GM19324 (cell line): Measurements from ENCODE around the gene CUX1.
"Not testable (repeated sequence)": the region's sequence is repeated elsewhere in the genome, so short reads cannot be mapped to it uniquely, and the experiment has no call there.

Experiments used
- ATAC-seq: cut with Tn5 transposase; IDR thresholded peaks from one replicate; pipeline ENCODE4 v1.9.1; 2021; ENCODE audit warnings: mild to moderate bottlenecking, moderate library complexity; ENCODE audit not compliant: unreplicated experiment, low FRiP score

CUX1 gene

GRCh38 chr7:102115181-102115580 is 297.8 kb downstream of the CUX1 start:
- no peak for ATAC-seq

GRCh38 chr7:102115931-102116330 is 298.5 kb downstream of the CUX1 start:
- ATAC-seq: no peak

GRCh38 chr7:102117743-102118142 is 300.3 kb downstream of the CUX1 start:
- no peak for ATAC-seq

GRCh38 chr7:102119213-102119651 is 301.8 kb downstream of the CUX1 start:
- ATAC-seq: no peak

GRCh38 chr7:102119925-102120324 is 302.5 kb downstream of the CUX1 start:
- ATAC-seq: no peak

GRCh38 chr7:102120666-102121195 is 303.3 kb downstream of the CUX1 start:
- ATAC-seq: no peak

DNA sequence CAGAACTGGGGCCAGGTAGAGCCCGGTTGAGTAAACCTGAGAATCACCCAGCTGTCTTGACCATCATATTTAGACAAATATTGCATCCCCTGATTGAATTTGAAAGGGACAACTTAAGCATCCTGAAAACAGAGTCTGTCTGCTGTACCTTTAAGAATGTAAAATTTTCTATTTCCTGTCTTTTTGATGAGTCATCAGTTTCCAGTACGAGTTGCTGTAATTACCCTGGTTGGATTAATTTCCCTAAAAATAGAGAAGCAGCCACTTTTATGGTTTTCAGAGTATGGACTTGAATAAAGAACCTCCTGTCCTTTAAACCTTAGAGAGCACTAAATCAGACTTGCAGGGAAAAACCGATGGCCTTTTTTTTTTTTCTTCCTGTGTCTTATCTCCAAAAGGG is 304.6 kb downstream of the CUX1 start:
- no peak for ATAC-seq

DNA sequence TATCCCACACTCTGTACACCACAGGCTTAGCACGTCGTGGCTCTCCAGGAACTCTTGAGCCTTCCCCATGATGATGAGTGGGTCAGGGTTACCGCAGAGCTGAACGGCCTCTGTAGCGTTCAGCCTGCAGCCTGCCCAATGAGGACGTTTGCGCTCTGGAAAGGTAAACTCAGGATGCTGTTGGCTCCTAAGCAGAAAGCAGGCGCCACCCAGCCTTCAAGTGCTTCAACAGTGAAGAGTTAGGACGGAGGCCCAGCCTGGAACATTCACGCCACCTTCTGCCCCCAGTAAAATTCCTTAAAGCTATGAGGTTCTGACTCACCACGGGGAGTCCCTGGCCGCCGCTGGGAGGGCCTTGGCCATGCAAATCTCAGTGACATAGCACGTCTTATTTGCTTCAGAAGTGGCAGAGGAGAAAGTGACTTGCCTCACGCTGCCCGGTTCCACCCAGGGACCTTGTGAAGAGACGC is 307.7 kb downstream of the CUX1 start:
- no peak for ATAC-seq

DNA sequence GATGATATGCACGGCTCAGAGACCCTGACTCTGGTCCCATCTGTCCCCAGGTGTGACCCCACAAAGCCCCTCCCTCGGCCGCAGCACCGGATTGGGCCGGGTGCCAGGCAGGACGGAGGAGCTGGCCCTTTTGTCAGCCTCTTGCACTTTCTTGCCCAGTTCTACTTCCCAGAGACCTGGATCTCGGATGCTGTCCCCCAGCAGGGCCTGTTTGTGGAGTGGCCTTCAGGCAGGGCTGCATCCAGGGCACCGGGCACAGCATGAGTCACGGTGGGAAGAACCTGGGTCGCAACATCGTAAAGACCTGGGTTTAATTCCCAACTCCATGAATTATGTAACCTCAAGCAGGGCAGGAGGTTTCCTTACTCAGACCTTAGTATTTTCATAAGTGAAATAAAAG is 310.9 kb downstream of the CUX1 start:
- no peak for ATAC-seq

DNA sequence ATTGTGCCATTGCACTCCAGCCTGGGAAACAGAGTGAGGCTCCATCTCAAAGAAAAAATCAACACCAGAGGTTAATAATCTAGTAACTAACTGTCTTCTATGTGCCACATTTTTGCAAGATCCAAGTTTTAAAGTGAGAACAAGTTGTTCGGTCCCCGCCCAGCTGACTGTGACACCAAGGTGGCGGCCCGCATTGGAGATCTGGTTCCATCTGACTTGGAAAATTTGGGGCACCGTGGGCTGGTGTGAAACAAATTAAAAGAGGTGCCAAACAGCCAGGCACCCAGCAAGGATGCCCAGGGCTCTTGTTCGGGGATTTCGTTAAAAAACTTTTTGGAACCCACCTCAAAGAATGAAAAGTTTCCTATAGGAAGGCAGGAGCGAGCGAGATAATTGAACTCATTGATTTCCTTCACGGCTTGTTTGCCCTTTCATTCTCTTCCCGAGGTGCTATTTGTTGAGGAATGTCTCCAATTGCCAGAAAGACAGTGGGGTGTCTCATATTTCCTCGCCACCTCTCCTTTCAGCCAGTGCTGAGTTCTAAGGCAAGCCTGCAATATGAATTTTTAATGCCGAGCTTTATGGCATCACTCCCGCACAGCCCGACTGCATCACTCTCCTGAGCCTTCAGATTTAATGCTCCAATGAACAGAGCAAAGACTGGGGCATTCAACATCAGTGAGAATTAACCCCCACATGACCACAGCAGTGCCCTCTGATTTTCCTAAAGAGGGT is 312.4 kb downstream of the CUX1 start:
- no peak for ATAC-seq

DNA sequence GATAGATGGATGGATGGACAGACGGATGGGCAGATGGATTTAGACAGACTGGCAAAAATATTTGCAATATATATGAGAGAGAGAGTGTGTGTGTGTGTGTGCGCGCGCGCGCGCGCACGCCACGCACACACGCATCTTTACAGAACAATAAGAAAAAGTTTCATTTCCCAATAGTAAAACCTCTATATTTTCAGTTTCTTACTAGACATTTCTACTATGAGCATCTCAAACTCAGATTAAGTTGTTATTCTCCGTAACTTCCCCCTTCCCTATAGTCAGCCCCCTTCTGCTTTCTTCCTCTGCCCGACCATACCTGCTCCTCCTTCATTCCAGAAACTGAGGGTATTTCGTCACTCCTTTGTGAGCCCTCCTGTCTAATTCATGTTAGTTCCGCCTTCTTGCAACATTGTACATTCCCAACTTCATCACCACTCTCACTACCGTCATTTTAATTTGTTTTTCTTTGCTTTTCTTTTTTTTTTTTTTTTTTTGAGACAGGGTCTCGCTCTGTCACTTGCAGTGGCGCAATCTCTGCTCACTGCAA is 314.9 kb downstream of the CUX1 start:
- no peak for ATAC-seq

DNA sequence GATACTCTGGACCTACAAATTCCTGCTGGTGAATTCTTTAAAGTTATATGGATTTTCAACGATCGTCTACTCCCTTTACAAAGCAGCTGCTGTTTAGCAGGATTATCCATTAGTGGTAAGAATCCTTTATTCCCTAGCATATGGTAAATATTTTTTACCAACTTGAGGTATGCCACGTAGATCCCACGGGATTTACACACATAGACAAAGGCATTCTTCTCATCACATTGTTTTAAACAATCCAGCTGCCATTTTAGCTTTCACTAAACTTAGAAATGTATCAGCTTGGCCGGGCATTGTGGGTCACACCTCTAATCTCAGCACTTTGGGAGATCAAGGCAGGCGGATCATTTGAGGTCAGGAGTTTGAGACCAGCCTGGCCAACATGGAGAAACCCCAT is 321.2 kb downstream of the CUX1 start:
- no peak for ATAC-seq

GRCh38 chr7:102140952-102141370 is 323.5 kb downstream of the CUX1 start:
- ATAC-seq: no peak

- ATAC-seq: not testable (repeated sequence)
Measured at GRCh38 chr7:102142433-102142832, 325.0 kb downstream of the CUX1 start.

- ATAC-seq: no peak
Measured at GRCh38 chr7:102146122-102146521, 328.7 kb downstream of the CUX1 start.

DNA sequence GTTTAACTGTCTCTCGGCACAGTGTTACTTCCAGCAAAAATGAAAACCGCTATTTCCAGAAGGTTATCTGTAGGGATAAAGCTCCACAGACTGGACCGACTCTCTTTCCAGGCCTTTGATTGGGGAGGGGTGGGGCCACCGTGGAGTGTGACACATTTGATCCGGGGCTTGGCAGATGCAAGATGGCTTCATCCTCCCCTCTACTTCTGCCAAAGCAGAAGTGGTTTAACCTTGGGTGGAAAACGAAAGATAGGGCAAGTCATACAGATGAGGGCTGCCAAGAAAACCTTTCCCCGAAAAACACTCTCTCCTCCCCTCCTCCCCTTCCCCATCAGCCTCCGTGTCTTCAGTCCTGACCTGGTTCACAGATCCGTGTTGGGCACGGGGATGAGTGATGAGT is 329.6 kb downstream of the CUX1 start:
- no peak for ATAC-seq

DNA sequence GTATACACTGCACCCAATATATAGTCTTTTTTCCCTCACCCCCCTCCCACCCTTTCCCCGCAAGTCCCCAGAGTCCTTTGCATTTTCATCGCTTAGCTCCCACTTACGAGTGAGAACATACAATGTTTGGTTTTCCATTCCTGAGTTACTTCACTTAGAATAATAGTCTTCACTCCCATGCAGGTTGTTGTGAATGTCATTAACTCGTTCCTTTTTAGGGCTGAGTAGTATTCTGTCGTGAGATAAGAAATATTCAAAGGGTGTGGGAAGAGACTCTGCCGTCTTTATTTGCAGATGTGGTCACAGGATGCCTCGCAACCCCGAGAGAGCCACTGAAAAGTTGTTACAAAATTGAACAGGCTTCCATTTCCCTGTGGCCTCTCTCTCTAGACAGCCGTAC is 331.4 kb downstream of the CUX1 start:
- no peak for ATAC-seq

DNA sequence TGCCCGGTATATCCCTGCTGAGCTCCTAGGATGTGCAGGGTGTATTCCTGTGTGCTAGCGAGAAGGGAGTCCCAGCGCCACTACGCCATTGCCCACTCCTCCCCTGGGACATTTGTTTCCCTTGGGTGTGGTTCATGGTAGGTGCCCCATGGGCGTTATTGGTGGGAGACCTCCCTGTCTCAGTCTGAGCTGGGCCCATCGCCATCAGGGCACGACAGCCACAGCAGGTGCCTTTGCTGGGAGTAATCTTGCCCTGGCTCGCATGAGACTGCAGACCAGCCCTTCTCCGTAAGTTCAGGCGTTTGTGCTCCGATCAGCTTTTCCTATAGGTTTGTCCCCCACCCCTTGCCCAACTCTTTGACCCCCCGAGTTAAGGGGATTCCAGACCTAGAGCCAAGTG is 332.0 kb downstream of the CUX1 start:
- no peak for ATAC-seq

DNA sequence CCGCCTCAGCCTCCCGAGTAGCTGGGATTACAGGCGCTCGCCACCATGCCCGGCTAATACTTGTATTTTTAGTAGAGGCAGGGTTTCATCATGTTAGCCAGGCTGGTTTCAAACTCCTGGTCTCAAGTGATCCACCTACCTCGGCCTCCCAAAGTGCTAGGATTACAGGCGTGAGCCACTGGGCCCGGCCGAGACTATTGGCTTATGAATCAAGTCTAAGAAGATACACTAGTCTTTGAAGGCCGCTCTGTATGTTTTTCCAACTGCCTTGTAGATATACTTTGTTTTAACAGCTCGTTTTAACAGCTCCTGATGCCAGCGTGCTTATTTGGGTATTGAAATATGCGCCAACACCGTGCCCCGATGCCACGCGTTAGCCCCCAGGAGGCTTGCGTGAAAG is 332.8 kb downstream of the CUX1 start:
- ATAC-seq: no peak

DNA sequence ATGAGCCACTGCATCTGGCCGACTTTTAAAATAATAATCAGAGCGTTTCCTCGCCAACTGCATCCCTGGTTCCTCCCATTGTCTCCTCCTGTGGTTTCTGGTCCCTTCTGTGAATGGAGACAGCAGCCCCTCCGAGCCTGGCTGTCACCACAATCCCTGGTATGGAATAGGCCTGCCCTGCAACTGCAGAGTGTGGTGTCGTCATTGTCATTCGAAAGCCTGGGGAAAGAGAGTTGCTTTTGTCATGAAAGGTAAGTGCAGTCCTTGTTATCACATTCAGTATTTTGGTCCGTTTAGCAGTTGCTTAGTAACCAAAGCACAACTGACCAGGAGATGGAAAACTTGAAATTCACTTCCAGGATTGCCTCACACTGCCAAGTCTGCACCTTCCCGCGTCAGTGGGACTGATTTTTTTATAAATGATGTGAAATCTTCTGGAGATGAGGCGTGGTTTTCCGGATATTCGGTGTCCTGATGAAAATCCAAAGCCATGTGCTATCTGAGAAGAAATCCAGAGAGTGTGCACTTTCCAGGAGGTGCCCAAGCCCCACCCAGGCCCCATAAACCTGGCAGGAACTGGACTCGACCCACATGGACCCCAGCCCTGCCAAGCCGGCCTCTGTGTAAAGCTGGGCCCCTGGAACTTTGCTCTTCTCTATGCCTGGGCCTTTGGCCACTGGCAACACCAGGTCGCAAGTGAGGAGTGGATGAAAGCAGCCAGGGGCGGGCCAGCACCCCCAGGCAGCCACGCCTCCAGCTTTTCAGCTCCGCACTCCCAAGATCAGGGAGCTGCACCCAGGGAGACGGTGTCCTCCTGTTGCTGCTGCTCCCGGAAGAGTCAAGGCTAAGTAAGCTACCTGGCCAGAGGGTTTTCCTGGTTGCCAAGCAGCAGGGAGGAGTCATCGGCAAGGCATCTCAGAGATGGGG is 335.5 kb downstream of the CUX1 start:
- no peak for ATAC-seq

DNA sequence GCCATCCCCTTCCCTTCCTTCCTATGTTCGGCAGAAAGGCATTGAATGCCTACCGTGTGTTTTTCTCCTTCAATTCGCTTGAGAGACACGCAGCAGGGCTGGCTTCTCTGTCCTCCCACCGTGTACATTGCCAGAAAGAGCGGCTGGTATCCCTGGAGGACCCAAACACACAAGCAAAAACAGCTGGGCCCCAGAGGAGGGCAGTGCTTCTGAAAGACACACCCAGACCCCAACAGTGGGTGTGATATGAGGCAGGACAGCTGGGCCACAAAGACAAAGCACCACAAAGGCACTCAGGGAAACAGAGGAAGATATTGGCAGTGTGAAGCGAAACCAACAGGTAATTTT is 336.1 kb downstream of the CUX1 start:
- no peak for ATAC-seq
